ENCODE data around the gene RFC3. TPM values are rescaled to one million over a fixed set of nuclear protein-coding genes. Genes with fewer than 3 reads are reported as not detected.

RFC3 gene
- total and polyA plus RNA-seq, 2 of the 13 experiments (the other 11 are each of a cell fraction or from before 2014, with no cell fraction given): 16.0 to 55.7 TPM

- no peak for TF ChIP-seq ZUFSP (CRISPR knock-in tag; IDR thresholded peaks at IDR 0.05; ENCODE audit: borderline replicate concordance)
These were observed 10.6 kb downstream of the RFC3 start (continued) for GRCh38 chr13:33828431-33829129.

- intact Hi-C loops (cut with micrococcal nuclease; ENCODE audit: unreplicated experiment) (no loop called here), in situ Hi-C loops (cut with HindIII; ENCODE audit: extremely low pct_ligation_motif_present, low pct_unique_long_range_greater_than_20kb) (no loop called here)
- Histone ChIP-seq H3K4me1 (ENCODE audit: insufficient read depth, low read length) (0 out of 2 replicates have a peak, but pooled peaks cover 6% of the 10 kb centered on the region), H3K27ac (ENCODE audit: extremely low read length, insufficient read depth, low read length) (no peak overlapping the region), H4K20me1 (ENCODE audit: insufficient read depth, low read length) (no peaks in the 10 kb centered on the region), H3K79me2 (ENCODE audit: insufficient read depth, low read length) (peaks cover 3% of the 10 kb centered on the region), H2AFZ (ENCODE audit: low read length) (no peak overlapping the region), H3K4me3 (replicated peaks in 1 of 3; ENCODE audit: insufficient read depth in 1 of 3, low read depth in 2 of 3, low read length in 3 of 3) (no peak overlapping the region), H3K27me3 (ENCODE audit: control insufficient read depth in 1 of 2, insufficient read depth in 2 of 2, low read length in 2 of 2) (no peaks in the 10 kb centered on the region), H3K9ac (ENCODE audit: insufficient read depth, low read depth, low read length) (no peak overlapping the region), H3K4me2 (ENCODE audit: low read depth, low read length) (no peak overlapping the region), H3K9me3 (ENCODE audit: low read length) (no peaks in the 10 kb centered on the region), H3K36me3 (replicated peaks in 1 of 2; ENCODE audit: control insufficient read depth in 1 of 2, insufficient read depth in 2 of 2, low read length in 2 of 2) (peaks cover 5 to 66% of the 10 kb centered on the region in 2 experiments)
- TF ChIP-seq NONO (IDR thresholded peaks at IDR 0.05) (no peak), NONO (CRISPR knock-in tag; conservative IDR thresholded peaks at IDR 0.05) (no peak)
- WGBS (ENCODE audit: low lambda C conversion rate): 96% methylated on average over 4 of the region's 4 CpGs
- no peak for DNase-seq (ENCODE audit: low spot score)
- CTCF ChIA-PET (ENCODE audit: low intra/inter-chr PET ratio, low total read pairs): no interaction called here
- FAIRE-seq: no peak
- no peak for ATAC-seq
- POLR2A ChIA-PET: interaction anchor here (2.1 kb wide), 1 partner anchor 15 kb away, joined by 5 read pairs; the partner anchor contains the start of gene RFC3
- BruUV-seq (replicated peaks): no TSS peak
These were observed 14.9 kb downstream of the RFC3 start for GRCh38 chr13:33832872-33833271.

- CTCF ChIA-PET (ENCODE audit: low intra/inter-chr PET ratio, low total read pairs): no interaction called here
- TF ChIP-seq CEBPB (IDR thresholded peaks at IDR 0.05; ENCODE audit: borderline replicate concordance, low read depth, low read length) (peak; percentile 64; the same call in 1 of the 2 replicates), RARA (CRISPR knock-in tag; IDR thresholded peaks at IDR 0.05) (no peak)
- no peaks in the 10 kb centered on the region for H3K79me2 ChIP-seq (ENCODE audit: insufficient read depth, low read length)
- H3K9ac ChIP-seq (ENCODE audit: insufficient read depth, low read depth, low read length): no peak overlapping the region
- H4K20me1 ChIP-seq (ENCODE audit: insufficient read depth, low read length): no peaks in the 10 kb centered on the region
- no peaks in the 10 kb centered on the region for H3K9me3 ChIP-seq (ENCODE audit: low read length)
- H3K4me3 ChIP-seq (replicated peaks in 1 of 3; ENCODE audit: insufficient read depth in 1 of 3, low read depth in 2 of 3, low read length in 3 of 3): no peak overlapping the region
- intact Hi-C loops (cut with micrococcal nuclease; ENCODE audit: unreplicated experiment): no loop called here
- in situ Hi-C loops (cut with HindIII; ENCODE audit: extremely low pct_ligation_motif_present, low pct_unique_long_range_greater_than_20kb): no loop called here
- BruUV-seq (replicated peaks): no TSS peak
- no peak overlapping the region for H2AFZ ChIP-seq (ENCODE audit: low read length)
- no peak for DNase-seq (ENCODE audit: low spot score)
- no peak overlapping the region for H3K4me2 ChIP-seq (ENCODE audit: low read depth, low read length)
- H3K27ac ChIP-seq (ENCODE audit: extremely low read length, insufficient read depth, low read length): no peak overlapping the region
- peaks cover 25% of the 10 kb centered on the region for H3K4me1 ChIP-seq (ENCODE audit: insufficient read depth, low read length)
- no peak for ATAC-seq
- POLR2A ChIA-PET: no interaction called here
- peaks cover 1 to 38% of the 10 kb centered on the region in 2 experiments; a peak in 4 of 5 replicates for H3K36me3 ChIP-seq (replicated peaks in 1 of 2; ENCODE audit: control insufficient read depth in 1 of 2, insufficient read depth in 2 of 2, low read length in 2 of 2)
- H3K27me3 ChIP-seq (ENCODE audit: control insufficient read depth in 1 of 2, insufficient read depth in 2 of 2, low read length in 2 of 2): no peaks in the 10 kb centered on the region
- no peak for FAIRE-seq
- 67% methylated on average over 4 of the region's 4 CpGs for WGBS (ENCODE audit: low lambda C conversion rate)
These were observed 20.7 kb downstream of the RFC3 start for GRCh38 chr13:33838647-33839046.
